ENCODE results near the gene CACNA1C.

DNA sequence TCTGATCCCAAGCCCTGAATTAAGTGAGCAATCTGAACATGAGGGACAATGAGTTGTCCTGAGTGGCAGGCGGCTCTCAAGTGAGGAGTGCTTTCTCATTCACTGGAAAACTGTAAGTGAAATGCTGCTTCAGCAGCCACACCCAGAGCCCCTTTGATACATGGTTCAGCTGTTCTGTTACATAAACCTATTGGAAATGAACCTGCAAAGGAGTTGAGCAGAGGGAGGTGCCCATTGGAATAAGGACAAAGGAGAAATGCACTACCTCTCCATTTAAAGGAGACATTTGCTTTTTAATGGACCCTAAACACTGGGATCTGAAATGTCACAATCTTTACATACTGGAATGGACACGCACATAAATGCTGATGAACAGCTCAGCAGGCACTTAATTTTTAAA is 169.9 kb downstream of the CACNA1C start:
- no peak for TF ChIP-seq CTCF (IDR thresholded peaks at IDR 0.05; ENCODE audit: low read depth, low read length, poor library complexity, severe bottlenecking)
- TF ChIP-seq EZH2phosphoT487 (IDR thresholded peaks at IDR 0.05; ENCODE audit: borderline replicate concordance, low read length) = no peak

Data from DOHH2 (cell line).